HS-27A (cell line): ENCODE results near the gene AIRE.
"Not testable (repeated sequence)": the region's sequence is repeated elsewhere in the genome, so short reads cannot be mapped to it uniquely, and the experiment has no call there.

Experiments
- DNase-seq: peaks from one replicate; pipeline ENCODE4 v3.0.0-alpha.2; 2012; ENCODE audit warnings: low read depth, missing footprints

The AIRE gene

GRCh38 chr21:44338971-44339910 is 53.6 kb downstream of the AIRE start, which contains the start of gene CFAP410:
TSS of gene CFAP410 (minus strand) at chr21:44339390. CDS start at chr21:44339194, 196 bp downstream.
- DNase-seq = peak; percentile 80

GRCh38 chr21:44341726-44342458 is 56.2 kb downstream of the AIRE start:
- DNase-seq = not testable (repeated sequence)

- DNase-seq = not testable (repeated sequence)
These were observed 57.3 kb downstream of the AIRE start for GRCh38 chr21:44342981-44343380.

GRCh38 chr21:44344541-44345183 is 59.0 kb downstream of the AIRE start:
- DNase-seq = no peak

- DNase-seq = no peak
These were observed 59.8 kb downstream of the AIRE start for GRCh38 chr21:44345495-44345894.

GRCh38 chr21:44347911-44348451 is 62.3 kb downstream of the AIRE start:
- DNase-seq = no peak
